HUDEP-2 (cell line): ENCODE measurements around the gene SOS2.

Experiments
- DNase-seq, 76 experiments: peaks; one replicate each; lab custom pipeline; 2025; ENCODE audit not compliant: unreplicated experiment in 76 of 76; lab: John Stamatoyannopoulos, UW

SOS2 gene

DNA sequence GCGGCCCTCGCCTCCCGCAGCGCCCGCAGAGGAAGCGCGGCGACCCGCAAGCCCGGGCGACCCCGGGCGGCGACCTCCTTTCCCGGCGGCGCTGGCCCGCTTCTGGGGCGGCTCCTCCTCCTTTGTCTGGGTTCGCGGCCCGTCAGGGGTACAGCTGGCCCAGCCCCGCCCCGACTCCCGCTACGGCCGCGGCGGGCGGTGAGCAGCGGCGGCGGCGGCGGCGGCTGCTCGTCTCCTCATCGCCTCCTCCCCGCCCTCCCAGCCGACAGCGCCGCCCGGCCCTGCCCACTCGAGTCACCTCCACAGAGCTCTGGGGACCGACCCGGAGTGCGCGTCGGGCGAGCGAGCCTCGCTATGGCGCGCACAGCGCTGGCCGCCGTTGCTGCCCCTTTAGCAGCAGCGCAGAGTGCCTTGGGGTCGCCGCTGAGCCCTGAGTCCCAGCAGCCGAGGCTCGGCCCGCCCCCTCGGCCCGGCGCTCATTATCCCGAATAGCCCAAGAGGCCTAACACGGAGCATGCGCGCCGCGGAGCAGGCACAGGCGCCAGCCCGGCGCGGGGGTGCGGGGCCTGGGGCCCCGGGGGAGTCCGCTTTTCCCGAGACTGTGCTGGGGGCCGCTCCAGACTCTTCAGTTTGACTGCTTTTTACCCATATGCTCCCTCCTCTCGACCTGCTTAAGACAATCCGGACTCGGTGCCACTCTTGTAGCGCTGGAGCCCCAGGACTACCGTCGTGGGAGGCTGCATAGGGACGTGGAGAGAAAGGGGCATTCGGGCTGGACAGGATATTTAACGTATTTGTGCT lies at the start of gene SOS2:
Gene SOS2, minus strand, starts transcription at position 104 of the 801 bp plus-strand sequence. CDS start 295 bp downstream, outside the sequence.
- DNase-seq, result peak in 74 of 76 experiments; percentile 21 to 91 (median 74)

DNA sequence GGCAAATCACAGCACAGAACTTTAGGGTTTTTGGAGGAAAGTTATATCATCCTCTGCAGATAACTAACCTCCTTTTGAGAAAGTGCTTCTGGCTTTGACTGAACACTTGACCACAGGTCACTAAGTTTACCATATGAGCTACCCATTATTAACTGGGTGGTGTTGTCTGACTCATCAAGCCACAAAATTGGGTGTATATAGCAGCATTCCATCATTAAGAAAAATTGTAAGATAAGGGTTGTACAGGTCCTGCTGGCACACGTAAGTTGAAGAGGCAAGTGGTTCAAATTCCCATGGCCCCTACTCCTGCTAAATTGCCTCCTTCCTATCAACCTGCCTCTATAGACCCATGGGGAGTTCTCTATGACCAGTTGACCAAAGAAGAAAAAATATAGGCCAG lies 41.1 kb upstream of the SOS2 start:
- DNase-seq, result no peak

- DNase-seq, result no peak
Observed at GRCh38 chr14:50270932-50271331, 39.6 kb upstream of the SOS2 start.

DNA sequence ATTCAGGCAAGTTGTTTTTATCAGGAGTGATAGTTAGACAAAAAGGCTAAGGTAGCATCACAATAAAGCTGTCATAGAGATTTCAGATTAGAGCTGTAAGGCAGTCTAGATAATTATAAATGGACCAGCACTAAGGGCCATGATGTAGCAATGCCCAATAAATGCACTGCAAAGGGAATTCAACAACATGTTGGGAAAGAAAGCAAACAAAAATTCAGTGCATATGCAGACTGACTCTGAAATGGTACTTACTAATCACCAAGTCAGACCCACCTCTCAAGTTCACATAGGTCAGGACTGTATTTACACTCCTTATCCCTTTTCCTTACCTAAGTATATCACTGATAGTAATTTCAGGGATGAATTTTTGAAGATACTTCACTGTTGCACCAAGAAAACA lies 33.7 kb upstream of the SOS2 start:
- DNase-seq, result no peak

- no peak for DNase-seq
Observed at GRCh38 chr14:50263321-50263720, 31.9 kb upstream of the SOS2 start.

- DNase-seq, result no peak
Observed at GRCh38 chr14:50262865-50263264, 31.5 kb upstream of the SOS2 start.

DNA sequence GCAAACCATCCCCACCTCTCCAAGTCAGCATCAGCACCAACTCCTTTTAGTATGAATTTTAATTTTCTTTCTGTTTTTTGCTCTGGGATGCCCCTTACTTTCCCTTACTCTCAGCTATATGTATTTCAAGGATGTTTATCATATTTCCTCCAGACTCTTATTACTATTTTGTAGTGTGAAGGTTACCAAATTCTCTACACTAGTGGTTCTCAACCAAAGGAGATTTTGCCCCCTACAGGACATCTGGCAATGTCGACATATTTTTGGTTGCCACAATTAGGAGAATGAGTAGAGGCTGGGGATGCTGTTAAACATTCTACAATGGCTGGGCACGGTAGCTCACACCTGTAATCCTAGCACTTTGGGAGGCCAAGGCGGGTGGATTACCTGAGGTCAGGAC lies 29.1 kb upstream of the SOS2 start:
- DNase-seq, result peak in 21 of 76 experiments; percentile 2 to 42 (median 20)

GRCh38 chr14:50260072-50260471 lies 28.7 kb upstream of the SOS2 start:
- DNase-seq, result no peak

DNA sequence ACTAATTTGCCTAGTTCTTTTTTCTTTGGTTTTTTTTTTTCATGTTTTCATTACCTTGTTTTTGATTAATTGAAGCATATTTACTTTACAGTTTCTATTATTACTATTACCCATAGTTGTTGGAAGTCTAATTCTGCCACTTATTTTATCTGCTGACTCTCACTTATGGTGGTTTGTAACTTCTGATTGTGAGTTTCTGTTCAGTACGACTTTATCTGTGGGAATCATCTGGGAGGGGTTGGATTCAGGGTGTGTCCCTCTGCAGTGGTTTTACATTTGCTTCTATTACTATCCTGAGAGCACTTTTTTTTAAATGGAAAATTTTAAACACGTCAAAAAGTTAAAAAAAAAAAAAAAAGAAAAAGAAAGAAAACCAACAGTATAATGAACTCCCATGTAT lies 26.4 kb upstream of the SOS2 start:
- DNase-seq, result peak in 37 of 76 experiments; percentile 3 to 75 (median 41)

DNA sequence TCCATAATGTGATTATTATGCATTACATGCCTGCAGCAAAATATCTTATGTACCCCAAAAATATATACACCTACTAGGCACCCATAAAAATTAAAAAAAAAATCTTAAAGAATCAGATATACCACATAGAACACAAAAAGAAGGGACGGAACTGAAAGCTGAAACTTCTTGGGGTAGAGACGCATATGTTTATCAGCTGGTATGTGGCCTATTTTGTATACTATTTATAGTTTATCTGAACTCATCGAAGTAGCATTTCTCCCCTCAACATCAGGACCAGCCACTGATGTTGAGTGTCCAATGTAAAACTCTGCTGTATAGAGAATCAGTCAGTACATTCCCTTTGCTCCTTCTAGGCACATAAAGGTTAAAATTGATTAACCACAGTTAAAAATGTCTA lies 22.9 kb upstream of the SOS2 start:
- DNase-seq, result no peak

- DNase-seq, result peak in 9 of 76 experiments; percentile 5 to 35 (median 11)
Observed at GRCh38 chr14:50249136-50249775, 17.9 kb upstream of the SOS2 start.

- DNase-seq, result no peak
Observed at GRCh38 chr14:50247245-50247644, 15.9 kb upstream of the SOS2 start.

DNA sequence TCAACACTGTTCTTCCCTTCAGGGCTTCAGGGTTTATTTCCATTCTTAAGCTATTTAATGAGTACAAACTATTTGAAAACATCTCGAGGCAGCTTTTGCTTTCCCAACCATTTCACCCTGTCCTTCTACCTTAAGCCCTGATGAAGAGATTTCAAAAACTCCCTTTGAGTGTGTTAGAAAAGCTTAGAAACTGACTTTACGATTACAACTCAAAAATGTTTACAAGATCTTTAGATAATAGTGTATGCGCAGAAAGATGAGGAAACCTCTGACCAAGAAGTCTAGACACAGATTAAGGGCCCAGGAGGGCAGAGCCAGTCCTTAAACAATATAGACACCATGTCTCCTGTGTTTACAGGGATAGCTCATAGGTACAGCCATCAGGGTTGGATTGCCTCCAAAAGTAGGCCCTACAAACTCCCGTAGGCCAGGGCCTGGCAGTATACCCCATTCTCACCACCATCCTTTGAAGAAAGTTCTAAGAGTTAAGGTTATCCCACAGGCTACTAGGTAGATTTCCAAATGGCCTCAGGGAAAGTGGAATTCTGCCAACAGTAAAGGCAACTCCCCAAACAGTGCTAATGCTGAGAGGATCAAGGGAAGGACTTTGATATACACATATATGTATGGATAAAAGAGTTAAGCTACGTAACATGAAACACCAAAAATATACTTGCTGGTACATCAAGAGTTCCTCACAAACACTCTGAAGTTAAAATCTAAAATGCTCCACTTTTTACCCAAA lies 11.4 kb upstream of the SOS2 start:
- DNase-seq, result no peak

DNA sequence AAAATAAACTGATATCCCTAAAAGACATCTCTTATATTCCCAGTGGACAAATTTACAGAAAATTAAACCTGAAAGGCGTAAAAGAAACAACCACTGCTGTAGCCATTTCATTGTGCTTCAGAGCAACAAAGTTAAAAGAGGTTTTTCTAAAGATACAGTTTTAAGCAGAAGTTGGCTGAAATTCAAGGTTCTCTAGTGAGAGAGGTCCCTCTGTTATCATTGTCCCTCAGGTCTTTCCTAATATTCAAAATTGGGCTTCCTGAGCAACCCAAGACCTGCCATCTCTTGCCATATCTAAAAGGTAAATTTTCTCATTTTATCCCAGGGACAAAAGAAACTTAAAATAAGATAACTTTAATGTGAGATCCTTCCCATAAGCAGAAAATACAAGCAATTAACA lies 10.7 kb upstream of the SOS2 start:
- DNase-seq, result no peak

GRCh38 chr14:50237427-50237826 lies 6.0 kb upstream of the SOS2 start:
- DNase-seq, result no peak

DNA sequence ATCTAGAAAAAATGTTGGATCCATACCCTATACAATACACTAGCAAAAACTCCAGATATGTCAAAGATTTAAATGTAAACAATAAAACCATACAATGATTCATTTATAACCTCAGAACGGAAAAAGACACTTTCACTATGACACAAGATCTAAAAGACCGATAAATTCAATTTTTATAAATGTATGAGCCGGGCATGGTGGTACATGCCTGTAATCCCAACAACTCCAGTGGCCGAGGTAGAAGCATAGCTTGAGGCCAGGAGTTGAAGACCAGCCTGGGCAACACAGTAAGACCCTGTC lies 2.5 kb upstream of the SOS2 start:
- no peak for DNase-seq

DNA sequence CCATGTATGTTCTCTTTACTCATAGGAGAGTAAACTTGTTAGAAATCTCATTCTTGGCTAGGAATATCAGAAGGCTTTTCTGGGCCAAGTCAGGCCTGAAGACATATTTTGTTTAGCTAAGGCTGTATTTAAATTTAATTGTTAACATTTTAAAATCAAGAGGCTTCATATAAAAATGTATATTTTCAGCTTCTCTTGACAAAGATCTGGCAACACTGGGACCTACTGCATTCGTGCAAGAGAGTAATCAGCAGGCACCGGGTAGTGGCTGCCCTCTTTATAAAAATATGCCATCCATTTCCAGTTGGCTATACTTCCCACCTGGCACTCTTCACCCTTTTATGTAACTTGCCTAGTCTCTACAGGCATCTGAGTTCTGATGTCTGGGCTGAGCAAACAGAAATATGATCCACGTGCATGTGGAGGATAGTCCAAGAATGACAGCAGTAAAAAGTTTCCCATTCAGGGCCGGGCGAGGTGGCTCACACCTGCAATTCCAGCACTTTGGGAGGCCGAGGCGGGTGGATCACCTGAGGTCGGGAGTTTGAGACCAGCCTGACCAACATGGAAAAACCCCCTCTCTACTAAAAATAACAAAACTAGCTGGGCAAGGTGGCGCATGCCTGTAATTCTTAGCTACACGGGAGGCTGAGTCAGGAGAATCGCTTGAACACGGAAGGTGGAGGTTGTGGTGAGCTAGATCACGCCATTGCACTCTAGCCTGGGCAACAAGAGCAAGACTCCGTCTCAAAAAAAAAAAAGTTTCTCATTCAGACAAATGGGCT lies 2.0 kb upstream of the SOS2 start:
- DNase-seq, result no peak

DNA sequence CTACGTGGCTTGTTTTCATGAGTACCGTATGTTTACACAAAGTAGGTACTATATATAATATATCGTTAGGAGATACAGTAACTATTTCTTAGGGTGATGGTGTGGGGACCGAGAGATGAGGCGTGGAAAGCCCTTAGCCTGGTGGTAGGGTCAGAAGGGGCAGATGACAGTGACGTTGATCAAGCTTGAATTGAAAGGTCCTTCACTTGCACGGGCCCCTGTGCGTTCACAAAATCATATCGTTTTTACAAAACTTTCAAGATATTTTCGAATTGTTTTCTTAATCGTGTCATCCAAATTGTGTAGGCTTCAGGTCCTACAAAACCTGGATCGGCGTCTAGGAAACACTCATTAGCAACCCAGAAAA lies 881 bp upstream of the SOS2 start:
- DNase-seq, result no peak

GRCh38 chr14:50230701-50231474 lies 490 bp downstream of the SOS2 start:
- DNase-seq, result peak in 24 of 76 experiments; percentile 6 to 49 (median 26)

DNA sequence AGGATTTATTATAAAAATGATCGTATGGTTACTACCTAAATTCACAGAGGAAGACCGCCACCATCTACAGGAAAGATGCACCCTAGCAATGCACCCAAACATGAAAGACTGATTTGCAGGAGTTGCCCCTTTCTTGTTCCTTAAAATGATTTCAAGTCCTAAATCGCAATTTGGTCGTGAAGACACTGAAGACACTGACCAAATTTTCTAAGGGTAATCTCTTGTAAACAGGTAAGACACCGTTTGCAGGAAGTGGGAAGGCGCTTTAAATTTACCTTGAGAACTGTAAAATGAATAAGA lies 1.0 kb downstream of the SOS2 start:
- DNase-seq, result peak in 1 of 76 experiments; percentile 12
